Stomach (tissue), 9 donors: ENCODE measurements around the gene SHC1. TPM values are rescaled to one million over a fixed set of nuclear protein-coding genes. Genes with fewer than 3 reads are reported as not detected.
"Not testable (repeated sequence)": the region's sequence is repeated elsewhere in the genome, so short reads cannot be mapped to it uniquely, and the experiment has no call there.

ENCODE experiments used
- DNase-seq, 2 donors: peaks; one replicate each; pipeline versions ENCODE4 v3.0.0 to v3.0.0-alpha.2; 2013 to 2019
- H3K27ac ChIP-seq, 5 donors: fragments of 200-600 bp in 4 of 5; sonication (generic) in 4 of 5; one replicate each; pipeline ENCODE4 v1.5.1; 2013 to 2019; ENCODE audit warnings: mild to moderate bottlenecking in 1 of 5, moderate library complexity in 1 of 5
- H3K27me3 ChIP-seq, 3 donors: fragments of 200-600 bp; sonication (generic); one replicate each; pipeline ENCODE4 v1.5.1; 2017 to 2019; ENCODE audit warnings: mixed run types in 1 of 3
- H3K36me3 ChIP-seq, 4 donors: fragments of 200-600 bp; sonication (generic); 1 replicate in 3 of 4; 2 replicates in 1 of 4; pipeline ENCODE4 v1.5.1; 2016 to 2019
- H3K4me1 ChIP-seq, 4 donors: fragments of 200-600 bp; sonication (generic); one replicate each; pipeline ENCODE4 v1.5.1; 2016 to 2019
- H3K4me3 ChIP-seq, 4 donors: fragments of 200-600 bp; sonication (generic) in 3 of 4; one replicate each; pipeline ENCODE4 v1.5.1; 2016 to 2019; ENCODE audit warnings: mild to moderate bottlenecking in 1 of 4
- H3K9me3 ChIP-seq, 4 donors: fragments of 200-600 bp; sonication (generic); one replicate each; pipeline ENCODE4 v1.5.1; 2016 to 2019
- EP300 ChIP-seq: sonication (generic); formaldehyde crosslinking; IDR thresholded peaks from one replicate; pipeline ENCODE4 v1.6.1; 2017; ENCODE audit warnings: antibody characterized with exemption
- POLR2A ChIP-seq, 4 donors: fragments of 450-650 bp; IDR thresholded peaks; one replicate each; pipeline ENCODE4 v1.6.1; 2016; ENCODE audit warnings: antibody characterized with exemption in 4 of 4, control low read depth in 2 of 4, mild to moderate bottlenecking in 1 of 4, moderate library complexity in 1 of 4
- POLR2AphosphoS5 ChIP-seq, 3 donors: sonication (generic); formaldehyde crosslinking; IDR thresholded peaks; one replicate each; pipeline ENCODE4 v1.6.1; 2016; ENCODE audit warnings: antibody characterized with exemption in 3 of 3
- WGBS, 5 donors: extraction: QIAGEN DNeasy Blood & Tissue Kit in 3 of 5; methylation state at CpG; one replicate each; pipeline versions ENCODE4 v1.1.5 to v1.1.7; 2013 to 2018; 5-methylcytosine and 5-hydroxymethylcytosine counted together
- intact Hi-C: fragments of 100-400 bp; cut with DNase I; formaldehyde crosslinking; loops from one replicate; pipeline ENCODE4 v1.15.1; 2023; ENCODE audit warnings: low total_unique reads
- polyA plus RNA-seq, 3 donors: library from polyadenylated mRNA; stranded (reverse); fragments of 200-250 nt; gene quantifications; one replicate each; pipeline ENCODE4 v1.2.3, GENCODE V29; 2013
- total RNA-seq, 5 donors: library from RNA; depleted of rRNA; stranded (reverse); fragments of >200 nt; gene quantifications; one replicate each; pipeline versions ENCODE4 v1.1.0 to v1.2.3, GENCODE V29; 2014 to 2016
- TF ChIP-seq, protein P1 (sequence below), 7 experiments: fragments of 450-650 bp in 4 of 7; fragments of 200-600 bp in 3 of 7; sonication (generic) in 3 of 7; IDR thresholded peaks; one replicate each; pipeline ENCODE4 v1.5.1; 2016 to 2019; ENCODE audit warnings: antibody characterized with exemption in 7 of 7, control low read depth in 2 of 7, mild to moderate bottlenecking in 1 of 7
- donor health status: healthy with polysubstance abuse.
- donor health status: Bipolar disorder and iron deficiency.
- donor health status: healthy.

SHC1 gene
- total and polyA plus RNA-seq, 8 donors, result 23.2 to 81.1 (median 58.0) TPM

DNA sequence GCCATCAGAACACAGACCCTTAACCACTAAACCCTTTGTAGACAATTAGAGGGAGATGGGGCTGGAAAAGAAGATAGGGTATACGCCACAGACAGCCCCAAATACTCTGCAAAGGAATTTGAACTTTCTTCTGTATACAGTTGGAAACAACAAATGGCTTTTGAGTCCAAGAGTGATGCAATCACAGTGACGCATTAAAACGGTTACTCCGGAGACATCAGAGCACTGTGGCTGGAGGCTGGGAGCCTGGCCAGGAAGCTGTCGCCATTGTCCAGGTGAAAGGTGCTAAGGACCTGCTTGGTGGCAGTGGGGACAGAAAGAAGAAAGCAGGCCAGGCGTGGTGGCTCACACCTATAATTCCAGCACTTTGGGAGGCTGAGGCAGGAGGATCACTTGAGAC, 16.8 kb upstream of the SHC1 start:
- Histone ChIP-seq H3K36me3 (peaks cover 19 to 55% (median 49%) of the 10 kb centered on the region in 4 donors), H3K27ac (no peak overlapping the region), H3K4me3 (no peak overlapping the region), H3K9me3 (no peaks in the 10 kb centered on the region), H3K27me3 (no peaks in the 10 kb centered on the region), H3K4me1 (peaks cover 16 to 41% (median 29%) of the 10 kb centered on the region in 4 donors)
- 61 to 73% (median 64%) methylated on average over 6 of the region's 6 CpGs for WGBS, 5 donors
- TF ChIP-seq, protein P1, sequence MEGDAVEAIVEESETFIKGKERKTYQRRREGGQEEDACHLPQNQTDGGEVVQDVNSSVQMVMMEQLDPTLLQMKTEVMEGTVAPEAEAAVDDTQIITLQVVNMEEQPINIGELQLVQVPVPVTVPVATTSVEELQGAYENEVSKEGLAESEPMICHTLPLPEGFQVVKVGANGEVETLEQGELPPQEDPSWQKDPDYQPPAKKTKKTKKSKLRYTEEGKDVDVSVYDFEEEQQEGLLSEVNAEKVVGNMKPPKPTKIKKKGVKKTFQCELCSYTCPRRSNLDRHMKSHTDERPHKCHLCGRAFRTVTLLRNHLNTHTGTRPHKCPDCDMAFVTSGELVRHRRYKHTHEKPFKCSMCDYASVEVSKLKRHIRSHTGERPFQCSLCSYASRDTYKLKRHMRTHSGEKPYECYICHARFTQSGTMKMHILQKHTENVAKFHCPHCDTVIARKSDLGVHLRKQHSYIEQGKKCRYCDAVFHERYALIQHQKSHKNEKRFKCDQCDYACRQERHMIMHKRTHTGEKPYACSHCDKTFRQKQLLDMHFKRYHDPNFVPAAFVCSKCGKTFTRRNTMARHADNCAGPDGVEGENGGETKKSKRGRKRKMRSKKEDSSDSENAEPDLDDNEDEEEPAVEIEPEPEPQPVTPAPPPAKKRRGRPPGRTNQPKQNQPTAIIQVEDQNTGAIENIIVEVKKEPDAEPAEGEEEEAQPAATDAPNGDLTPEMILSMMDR (IDR thresholded peaks at IDR 0.05), result no peak
- TF ChIP-seq EP300 (no peak), POLR2AphosphoS5 (IDR thresholded peaks at IDR 0.05) (no peak), POLR2A (IDR thresholded peaks at IDR 0.05) (no peak)
- intact Hi-C loops, result no loop called here
- DNase-seq, result no peak

DNA sequence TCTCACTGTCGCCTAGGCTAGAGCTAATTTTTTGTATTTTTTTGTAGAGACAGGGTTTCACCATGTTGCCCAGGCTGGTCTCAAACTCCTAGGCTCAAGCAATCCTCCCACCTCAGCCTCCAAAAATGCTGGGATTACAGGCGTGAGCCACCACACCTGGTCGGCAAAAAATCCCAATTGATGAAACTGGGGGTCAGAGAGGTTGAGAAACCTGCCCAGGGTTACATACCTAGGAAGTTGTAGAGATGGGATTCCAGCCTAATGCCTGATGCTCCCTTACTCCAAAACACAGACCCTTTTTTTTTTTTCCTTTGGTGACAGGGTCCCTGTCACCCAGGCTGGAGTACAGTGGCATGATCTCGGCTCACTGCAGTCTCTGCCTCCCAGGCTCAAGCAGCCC, 16.2 kb upstream of the SHC1 start:
- H3K27me3 ChIP-seq, H3K4me3 ChIP-seq, intact Hi-C loops, H3K27ac ChIP-seq, DNase-seq, H3K9me3 ChIP-seq: not testable (repeated sequence)
- H3K4me1 ChIP-seq, result peaks cover 16 to 47% (median 33%) of the 10 kb centered on the region in 4 donors
- H3K36me3 ChIP-seq, result peaks cover 19 to 51% (median 47%) of the 10 kb centered on the region in 4 donors
- 87 to 91% (median 90%) methylated on average over 4 of the region's 4 CpGs for WGBS, 5 donors

DNA sequence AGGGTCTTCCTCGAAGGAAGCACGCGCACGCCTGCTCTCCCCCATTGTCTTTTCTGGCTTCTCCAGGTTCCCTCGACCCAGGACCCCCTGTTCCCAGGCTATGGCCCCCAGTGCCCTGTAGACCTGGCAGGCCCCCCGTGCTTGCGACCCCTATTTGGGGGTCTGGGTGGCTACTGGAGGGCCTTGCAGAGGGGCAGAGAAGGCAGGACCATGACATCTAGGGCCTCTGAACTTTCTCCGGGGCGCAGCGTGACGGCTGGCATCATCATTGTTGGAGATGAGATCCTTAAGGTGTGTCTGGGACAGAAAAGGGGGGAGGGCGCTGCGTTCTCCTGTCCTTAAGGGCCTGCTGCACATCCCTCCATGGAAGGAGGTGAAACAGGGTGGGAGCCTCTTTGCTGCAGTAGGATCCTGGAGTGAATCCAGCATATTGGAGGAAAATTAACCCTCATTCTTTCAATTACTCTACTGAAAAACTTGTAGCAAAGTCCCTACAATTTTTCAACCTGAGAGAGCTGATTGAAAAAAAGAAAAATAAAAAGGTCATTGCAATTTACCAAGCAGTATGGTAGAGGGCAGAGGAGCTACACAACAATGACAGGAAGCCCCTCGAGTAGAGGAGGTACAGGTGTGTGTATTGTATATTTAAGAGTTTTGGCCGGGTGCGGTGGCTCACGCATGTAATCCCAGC, 13.4 kb upstream of the SHC1 start:
- TF ChIP-seq POLR2A (IDR thresholded peaks at IDR 0.05) (no peak), EP300 (no peak), POLR2AphosphoS5 (IDR thresholded peaks at IDR 0.05) (no peak)
- TF ChIP-seq, protein P1 (IDR thresholded peaks at IDR 0.05), result no peak

DNA sequence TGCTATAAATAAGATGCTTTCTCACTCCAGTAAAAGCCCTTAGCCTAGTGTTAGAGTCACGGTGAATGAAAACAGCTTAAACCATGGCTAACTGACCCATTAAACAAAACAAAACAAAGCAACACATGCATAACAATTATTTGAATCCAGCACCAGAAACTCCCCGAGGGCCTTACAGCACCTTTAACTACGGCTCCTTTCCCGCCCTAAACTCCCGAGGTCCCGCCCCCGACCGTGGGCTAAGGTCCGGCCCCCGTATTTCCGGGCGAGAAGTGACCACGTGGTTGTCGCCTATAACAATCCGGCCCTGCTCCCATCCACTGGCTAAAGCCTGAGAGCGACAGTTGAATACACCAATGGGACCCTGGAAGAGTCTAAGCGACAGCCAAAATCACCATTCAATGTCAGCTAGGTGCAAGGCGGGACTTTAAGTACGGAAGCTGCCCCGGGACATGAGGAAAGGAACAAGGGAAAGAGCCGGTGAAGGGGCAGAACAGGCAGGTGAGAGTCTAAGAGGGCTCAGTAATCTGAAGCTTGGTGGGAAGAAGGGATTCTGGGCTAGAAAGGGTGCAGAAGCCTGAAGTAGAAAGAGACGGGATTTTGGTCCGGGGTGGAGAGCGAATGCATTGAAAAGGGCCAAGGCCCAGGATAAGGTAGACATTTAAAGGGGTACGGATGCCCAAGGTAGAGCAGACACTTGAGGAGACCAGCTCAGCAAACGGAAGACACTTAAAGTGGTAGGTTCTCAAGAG, 12.5 kb upstream of the SHC1 start, which contains the start of gene FLAD1:
Gene FLAD1, plus strand, starts transcription at position 448 of the 752 bp plus-strand sequence. CDS start 351 bp downstream, outside the sequence.
- WGBS, 5 donors, result 0 to 1% (median 0%) methylated on average over 26 of the region's 26 CpGs
- H3K36me3 ChIP-seq, result peaks cover 7 to 34% (median 25%) of the 10 kb centered on the region in 4 donors
- H3K4me3 ChIP-seq, result peak within 1 kb of the TSS; percentile 69 to 79 (median 72)
- H3K27me3 ChIP-seq, result no peaks in the 10 kb centered on the region
- no peaks in the 10 kb centered on the region for H3K9me3 ChIP-seq
- H3K4me1 ChIP-seq, result peaks cover 16 to 39% (median 29%) of the 10 kb centered on the region in 4 donors
- peak within 1 kb of the TSS; percentile 52 to 86 (median 80) for H3K27ac ChIP-seq
- peak; percentile 97 to 99 for DNase-seq
- intact Hi-C loops, result no loop called here
- TF ChIP-seq, protein P1 (IDR thresholded peaks at IDR 0.05), result no peak
- TF ChIP-seq EP300 (no peak), POLR2AphosphoS5 (IDR thresholded peaks at IDR 0.05) (peak; percentile 54 to 84 (median 64)), POLR2A (IDR thresholded peaks at IDR 0.05) (peak in 1 of 4 donors; percentile 50)

More for the DNA sequence above, 13.4 kb upstream of the SHC1 start:
- WGBS, 5 donors, result 10 to 15% (median 13%) methylated on average over 16 to 17 of the region's 17 CpGs
- intact Hi-C loops, result no loop called here
- Histone ChIP-seq H3K36me3 (peaks cover 13 to 37% (median 28%) of the 10 kb centered on the region in 4 donors), H3K4me3 (peak overlapping the region; percentile 69 to 79 (median 72)), H3K4me1 (peaks cover 16 to 44% (median 30%) of the 10 kb centered on the region in 4 donors), H3K9me3 (no peaks in the 10 kb centered on the region), H3K27me3 (no peaks in the 10 kb centered on the region), H3K27ac (peak overlapping the region in 4 of 5 donors; percentile 79 to 86 (median 80))
- no peak for DNase-seq
